ENCODE data around the gene TESK1. TPM values are rescaled to one million over a fixed set of nuclear protein-coding genes. Genes with fewer than 3 reads are reported as not detected.

The TESK1 gene
- total RNA-seq, 1 donor from 2014 or later: 30.9 TPM

- Histone ChIP-seq H3K79me2 (ENCODE audit: insufficient read depth, low read length) (no peaks in the 10 kb centered on the region), H3K4me2 (ENCODE audit: low read length) (no peak overlapping the region), H4K20me1 (ENCODE audit: insufficient read depth, low read length) (no peaks in the 10 kb centered on the region), H3K27ac (ENCODE audit: low read depth, low read length) (no peak overlapping the region), H3K9me3 (ENCODE audit: insufficient read depth, low read depth, low read length) (no peaks in the 10 kb centered on the region), H3K36me3 (ENCODE audit: insufficient read depth, low read length) (no peaks in the 10 kb centered on the region), H3K9ac (ENCODE audit: low read length) (no peak overlapping the region), H2AFZ (ENCODE audit: low read depth, low read length) (no peak overlapping the region), H3K27me3 (ENCODE audit: insufficient read depth, low read length) (no peaks in the 10 kb centered on the region), H3K4me1 (ENCODE audit: insufficient read depth, low read length) (peaks cover 14% of the 10 kb centered on the region), H3K4me3 (ENCODE audit: insufficient read depth, low read depth, low read length) (no peak overlapping the region)
- Mint-ChIP-seq H3K27me3 (ENCODE audit: low read depth, unreplicated experiment) (no peaks in the 10 kb centered on the region), H3K4me1 (ENCODE audit: low read depth, unreplicated experiment) (peaks cover 8% of the 10 kb centered on the region), H3K36me3 (ENCODE audit: low read depth, unreplicated experiment) (no peaks in the 10 kb centered on the region), H3K4me3 (ENCODE audit: unreplicated experiment) (no peak overlapping the region), H3K27ac (ENCODE audit: unreplicated experiment) (no peak overlapping the region), H3K9me3 (ENCODE audit: unreplicated experiment) (no peaks in the 10 kb centered on the region)
- peak; percentile 13 for FAIRE-seq
- TF ChIP-seq, protein P1, sequence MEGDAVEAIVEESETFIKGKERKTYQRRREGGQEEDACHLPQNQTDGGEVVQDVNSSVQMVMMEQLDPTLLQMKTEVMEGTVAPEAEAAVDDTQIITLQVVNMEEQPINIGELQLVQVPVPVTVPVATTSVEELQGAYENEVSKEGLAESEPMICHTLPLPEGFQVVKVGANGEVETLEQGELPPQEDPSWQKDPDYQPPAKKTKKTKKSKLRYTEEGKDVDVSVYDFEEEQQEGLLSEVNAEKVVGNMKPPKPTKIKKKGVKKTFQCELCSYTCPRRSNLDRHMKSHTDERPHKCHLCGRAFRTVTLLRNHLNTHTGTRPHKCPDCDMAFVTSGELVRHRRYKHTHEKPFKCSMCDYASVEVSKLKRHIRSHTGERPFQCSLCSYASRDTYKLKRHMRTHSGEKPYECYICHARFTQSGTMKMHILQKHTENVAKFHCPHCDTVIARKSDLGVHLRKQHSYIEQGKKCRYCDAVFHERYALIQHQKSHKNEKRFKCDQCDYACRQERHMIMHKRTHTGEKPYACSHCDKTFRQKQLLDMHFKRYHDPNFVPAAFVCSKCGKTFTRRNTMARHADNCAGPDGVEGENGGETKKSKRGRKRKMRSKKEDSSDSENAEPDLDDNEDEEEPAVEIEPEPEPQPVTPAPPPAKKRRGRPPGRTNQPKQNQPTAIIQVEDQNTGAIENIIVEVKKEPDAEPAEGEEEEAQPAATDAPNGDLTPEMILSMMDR (IDR thresholded peaks at IDR 0.05; ENCODE audit: insufficient read depth, low read depth, low read length): no peak
- no peak for TF ChIP-seq EZH2 (IDR thresholded peaks at IDR 0.05; ENCODE audit: insufficient read depth, low read length)
- no peak for DNase-seq (ENCODE audit: low read depth)
Measured at GRCh38 chr9:35651956-35652828, 47.1 kb downstream of the TESK1 start.

DNA sequence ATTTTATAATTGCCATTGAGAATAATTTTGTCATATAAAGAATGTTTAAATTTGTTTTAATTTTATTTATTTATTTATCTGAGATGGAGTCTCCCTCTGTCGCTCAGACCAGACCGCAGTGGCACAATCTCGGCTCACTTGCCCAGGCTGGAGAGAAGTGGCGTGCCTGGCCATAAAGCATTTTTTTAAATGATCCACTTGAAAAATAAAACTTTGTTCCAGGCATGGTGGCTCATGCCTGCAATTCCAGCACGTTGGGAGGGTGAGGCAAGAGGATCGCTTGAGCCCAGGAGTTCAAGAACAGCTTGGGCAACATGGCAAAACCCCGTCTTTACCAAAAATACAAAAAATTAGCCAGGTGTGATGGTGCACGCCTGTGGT lies 47.8 kb downstream of the TESK1 start:
- H3K79me2 ChIP-seq (ENCODE audit: insufficient read depth, low read length): no peaks in the 10 kb centered on the region
- Mint-ChIP-seq H3K27ac (ENCODE audit: unreplicated experiment) (no peak overlapping the region), H3K27me3 (ENCODE audit: low read depth, unreplicated experiment) (no peaks in the 10 kb centered on the region), H3K4me1 (ENCODE audit: low read depth, unreplicated experiment) (peaks cover 8% of the 10 kb centered on the region), H3K4me3 (ENCODE audit: unreplicated experiment) (no peak overlapping the region), H3K9me3 (ENCODE audit: unreplicated experiment) (no peaks in the 10 kb centered on the region), H3K36me3 (ENCODE audit: low read depth, unreplicated experiment) (no peaks in the 10 kb centered on the region)
- FAIRE-seq: no peak
- no peak overlapping the region for H3K9ac ChIP-seq (ENCODE audit: low read length)
- no peak for DNase-seq (ENCODE audit: low read depth)
- no peak overlapping the region for H3K4me2 ChIP-seq (ENCODE audit: low read length)
- H3K4me3 ChIP-seq (ENCODE audit: insufficient read depth, low read depth, low read length): no peak overlapping the region
- no peak overlapping the region for H2AFZ ChIP-seq (ENCODE audit: low read depth, low read length)
- H4K20me1 ChIP-seq (ENCODE audit: insufficient read depth, low read length): no peaks in the 10 kb centered on the region
- peaks cover 15% of the 10 kb centered on the region for H3K4me1 ChIP-seq (ENCODE audit: insufficient read depth, low read length)
- no peaks in the 10 kb centered on the region for H3K27me3 ChIP-seq (ENCODE audit: insufficient read depth, low read length)
- no peaks in the 10 kb centered on the region for H3K36me3 ChIP-seq (ENCODE audit: insufficient read depth, low read length)
- no peak overlapping the region for H3K27ac ChIP-seq (ENCODE audit: low read depth, low read length)
- TF ChIP-seq, protein P1 (IDR thresholded peaks at IDR 0.05; ENCODE audit: insufficient read depth, low read depth, low read length): no peak
- TF ChIP-seq EZH2 (IDR thresholded peaks at IDR 0.05; ENCODE audit: insufficient read depth, low read length): no peak
- no peaks in the 10 kb centered on the region for H3K9me3 ChIP-seq (ENCODE audit: insufficient read depth, low read depth, low read length)

DNA sequence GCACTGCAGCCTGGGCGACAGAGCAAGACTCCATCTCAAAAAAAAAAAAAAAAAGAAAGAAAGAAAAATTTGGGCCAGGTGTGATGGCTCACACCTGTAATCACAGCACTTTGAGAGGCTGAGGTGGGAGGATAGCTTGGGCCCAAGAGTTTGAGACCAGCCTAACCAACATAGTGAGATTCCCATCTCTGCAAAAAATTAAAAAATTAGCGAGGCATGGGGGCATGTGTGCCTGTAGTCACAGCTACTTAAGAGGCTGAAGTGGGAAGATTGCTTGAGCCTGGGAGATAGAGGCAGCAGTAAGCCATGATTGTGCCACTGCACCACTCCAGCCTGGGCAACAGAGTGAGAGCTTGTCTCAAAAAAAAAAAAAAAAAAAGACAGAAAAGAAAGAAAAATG lies 48.5 kb downstream of the TESK1 start:
- H3K79me2 ChIP-seq (ENCODE audit: insufficient read depth, low read length): peaks cover under 1% of the 10 kb centered on the region
- Mint-ChIP-seq H3K4me3 (ENCODE audit: unreplicated experiment) (no peak overlapping the region), H3K4me1 (ENCODE audit: low read depth, unreplicated experiment) (peaks cover 6% of the 10 kb centered on the region), H3K27ac (ENCODE audit: unreplicated experiment) (no peak overlapping the region), H3K36me3 (ENCODE audit: low read depth, unreplicated experiment) (no peaks in the 10 kb centered on the region), H3K9me3 (ENCODE audit: unreplicated experiment) (no peaks in the 10 kb centered on the region), H3K27me3 (ENCODE audit: low read depth, unreplicated experiment) (no peaks in the 10 kb centered on the region)
- H3K9me3 ChIP-seq (ENCODE audit: insufficient read depth, low read depth, low read length): no peaks in the 10 kb centered on the region
- no peak overlapping the region for H3K4me2 ChIP-seq (ENCODE audit: low read length)
- no peak overlapping the region for H2AFZ ChIP-seq (ENCODE audit: low read depth, low read length)
- no peak overlapping the region for H3K27ac ChIP-seq (ENCODE audit: low read depth, low read length)
- FAIRE-seq (no peak), DNase-seq (ENCODE audit: low read depth) (no peak)
- H3K9ac ChIP-seq (ENCODE audit: low read length): no peak overlapping the region
- peaks cover 15% of the 10 kb centered on the region for H3K4me1 ChIP-seq (ENCODE audit: insufficient read depth, low read length)
- no peaks in the 10 kb centered on the region for H3K27me3 ChIP-seq (ENCODE audit: insufficient read depth, low read length)
- no peak for TF ChIP-seq EZH2 (IDR thresholded peaks at IDR 0.05; ENCODE audit: insufficient read depth, low read length)
- TF ChIP-seq, protein P1 (IDR thresholded peaks at IDR 0.05; ENCODE audit: insufficient read depth, low read depth, low read length): no peak
- no peaks in the 10 kb centered on the region for H4K20me1 ChIP-seq (ENCODE audit: insufficient read depth, low read length)
- no peaks in the 10 kb centered on the region for H3K36me3 ChIP-seq (ENCODE audit: insufficient read depth, low read length)
- H3K4me3 ChIP-seq (ENCODE audit: insufficient read depth, low read depth, low read length): no peak overlapping the region
